ENCODE data around the gene PPM1E.

The PPM1E gene

DNA sequence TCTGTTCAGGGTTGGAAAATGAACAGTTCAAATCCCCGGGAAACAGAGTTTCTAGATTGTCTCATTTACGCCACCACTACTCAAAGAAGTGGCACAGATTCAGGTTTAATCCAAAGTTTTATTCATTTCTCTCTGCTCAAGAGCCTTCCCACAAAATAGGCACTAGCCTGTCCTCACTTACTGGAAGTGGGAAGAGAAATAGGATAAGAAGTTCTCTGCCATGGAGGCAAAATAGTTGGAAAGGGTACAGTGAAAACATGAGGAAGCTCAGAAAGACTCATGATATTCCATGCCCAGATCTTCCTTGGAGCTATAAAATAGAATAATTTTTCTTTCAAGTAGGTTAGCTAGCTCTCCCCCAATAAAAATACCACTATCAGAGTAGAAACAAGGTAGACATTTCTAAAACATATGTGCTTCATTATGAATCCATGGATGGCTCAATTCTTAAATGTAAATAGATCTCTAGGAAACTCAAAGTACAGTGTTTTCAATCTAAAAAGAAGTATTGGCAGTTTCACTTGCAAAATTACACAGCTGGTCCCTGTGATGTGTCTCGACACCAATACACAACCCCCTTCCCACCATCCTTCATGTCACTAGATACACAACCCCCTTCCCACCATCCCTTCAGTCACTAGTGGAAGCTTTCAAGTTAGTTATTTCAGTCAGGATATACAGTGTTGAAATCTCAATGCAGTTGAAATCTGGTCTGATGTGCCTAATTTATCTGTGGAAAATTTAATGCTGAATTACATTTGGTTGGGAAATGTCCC, 225.2 kb downstream of the PPM1E start:
- TF ChIP-seq, protein P1, sequence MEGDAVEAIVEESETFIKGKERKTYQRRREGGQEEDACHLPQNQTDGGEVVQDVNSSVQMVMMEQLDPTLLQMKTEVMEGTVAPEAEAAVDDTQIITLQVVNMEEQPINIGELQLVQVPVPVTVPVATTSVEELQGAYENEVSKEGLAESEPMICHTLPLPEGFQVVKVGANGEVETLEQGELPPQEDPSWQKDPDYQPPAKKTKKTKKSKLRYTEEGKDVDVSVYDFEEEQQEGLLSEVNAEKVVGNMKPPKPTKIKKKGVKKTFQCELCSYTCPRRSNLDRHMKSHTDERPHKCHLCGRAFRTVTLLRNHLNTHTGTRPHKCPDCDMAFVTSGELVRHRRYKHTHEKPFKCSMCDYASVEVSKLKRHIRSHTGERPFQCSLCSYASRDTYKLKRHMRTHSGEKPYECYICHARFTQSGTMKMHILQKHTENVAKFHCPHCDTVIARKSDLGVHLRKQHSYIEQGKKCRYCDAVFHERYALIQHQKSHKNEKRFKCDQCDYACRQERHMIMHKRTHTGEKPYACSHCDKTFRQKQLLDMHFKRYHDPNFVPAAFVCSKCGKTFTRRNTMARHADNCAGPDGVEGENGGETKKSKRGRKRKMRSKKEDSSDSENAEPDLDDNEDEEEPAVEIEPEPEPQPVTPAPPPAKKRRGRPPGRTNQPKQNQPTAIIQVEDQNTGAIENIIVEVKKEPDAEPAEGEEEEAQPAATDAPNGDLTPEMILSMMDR (IDR thresholded peaks at IDR 0.05; ENCODE audit: low read depth, low read length), result no peak
- DNase-seq (ENCODE audit: extremely low read depth, low read depth), result no peak

DNA sequence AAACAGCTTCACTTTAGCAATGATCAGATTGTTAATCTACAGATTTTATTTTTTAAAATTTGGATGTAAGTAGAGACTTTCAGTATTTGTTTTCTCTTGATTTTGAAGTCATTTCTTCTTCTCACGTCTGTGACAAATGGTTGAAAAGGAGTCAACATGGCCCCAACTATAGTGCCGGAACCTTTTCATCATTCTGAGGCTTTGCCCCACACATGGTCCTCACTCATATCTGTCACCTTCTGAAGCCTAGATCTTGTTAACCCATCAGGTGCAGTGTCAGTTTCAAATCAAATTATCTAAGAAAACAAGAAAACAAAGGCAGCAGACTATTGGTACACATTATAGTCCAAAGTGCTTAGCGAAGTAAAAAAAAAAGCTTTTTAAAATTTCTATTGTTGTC, 227.0 kb downstream of the PPM1E start:
- TF ChIP-seq, protein P1 (IDR thresholded peaks at IDR 0.05; ENCODE audit: low read depth, low read length), result no peak
- no peak for DNase-seq (ENCODE audit: extremely low read depth, low read depth)

DNA sequence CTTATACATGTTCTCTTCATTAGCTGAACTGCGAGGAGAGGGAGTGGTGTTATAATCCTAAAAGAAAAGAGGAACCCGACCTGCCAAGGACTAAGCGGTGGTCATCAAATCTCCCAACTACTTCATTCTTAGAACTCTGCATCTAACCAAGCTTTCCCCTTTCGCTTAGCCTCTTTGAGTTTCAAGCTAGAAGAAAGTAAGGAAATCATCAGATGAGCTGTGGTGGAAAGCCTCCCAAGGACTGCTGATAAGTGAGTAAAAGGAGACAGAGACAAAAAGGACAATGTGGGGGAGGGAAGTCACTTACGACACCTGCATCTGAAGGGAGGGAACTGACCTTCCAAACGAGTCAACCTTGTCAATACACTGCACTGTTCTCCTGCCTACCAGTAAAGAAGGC, 229.7 kb downstream of the PPM1E start:
- TF ChIP-seq, protein P1 (IDR thresholded peaks at IDR 0.05; ENCODE audit: low read depth, low read length), result no peak

DNA sequence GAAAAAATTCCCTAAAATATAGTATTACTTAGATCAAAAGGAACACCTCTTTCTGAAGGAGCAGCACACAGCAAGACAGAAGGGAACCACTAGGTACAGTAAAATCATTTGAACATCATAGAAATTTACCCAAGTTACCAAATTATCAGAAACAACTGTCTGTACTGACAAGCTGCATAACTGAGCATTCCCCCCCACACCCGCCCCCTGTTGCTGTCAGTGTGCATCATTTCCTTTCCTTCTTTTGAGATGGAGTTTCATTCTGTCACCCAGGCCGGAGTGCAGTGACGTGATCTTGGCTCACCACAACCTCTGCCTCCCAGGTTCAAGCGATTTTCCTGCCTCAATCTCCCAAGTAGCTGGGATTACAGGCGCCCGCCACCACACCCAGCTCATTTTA, 230.3 kb downstream of the PPM1E start:
- TF ChIP-seq, protein P1 (IDR thresholded peaks at IDR 0.05; ENCODE audit: low read depth, low read length), result no peak
- no peak for DNase-seq (ENCODE audit: extremely low read depth, low read depth)

More for the DNA sequence above, 229.7 kb downstream of the PPM1E start:
- DNase-seq (ENCODE audit: extremely low read depth, low read depth), result no peak

DNA sequence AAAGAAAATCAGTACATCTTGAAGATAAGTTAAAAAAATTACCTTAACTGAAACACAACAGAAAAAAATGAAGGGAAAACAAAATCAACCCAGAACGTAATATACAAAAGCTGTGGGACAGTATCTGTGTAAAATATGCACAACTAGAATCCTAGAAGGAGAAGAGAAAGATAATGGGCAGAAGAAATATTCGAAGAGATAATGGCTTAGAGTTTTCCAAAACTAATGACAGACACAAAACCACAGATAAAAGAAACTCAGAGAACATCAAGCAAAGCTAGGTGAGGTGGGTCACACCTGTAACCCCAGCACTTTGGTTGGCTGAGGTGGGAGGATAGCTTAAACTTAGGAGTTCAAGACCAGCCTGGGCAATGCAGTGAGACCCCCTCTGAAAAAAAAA, 234.0 kb downstream of the PPM1E start:
- no peak for DNase-seq (ENCODE audit: extremely low read depth, low read depth)
- TF ChIP-seq, protein P1 (IDR thresholded peaks at IDR 0.05; ENCODE audit: low read depth, low read length), result no peak

DNA sequence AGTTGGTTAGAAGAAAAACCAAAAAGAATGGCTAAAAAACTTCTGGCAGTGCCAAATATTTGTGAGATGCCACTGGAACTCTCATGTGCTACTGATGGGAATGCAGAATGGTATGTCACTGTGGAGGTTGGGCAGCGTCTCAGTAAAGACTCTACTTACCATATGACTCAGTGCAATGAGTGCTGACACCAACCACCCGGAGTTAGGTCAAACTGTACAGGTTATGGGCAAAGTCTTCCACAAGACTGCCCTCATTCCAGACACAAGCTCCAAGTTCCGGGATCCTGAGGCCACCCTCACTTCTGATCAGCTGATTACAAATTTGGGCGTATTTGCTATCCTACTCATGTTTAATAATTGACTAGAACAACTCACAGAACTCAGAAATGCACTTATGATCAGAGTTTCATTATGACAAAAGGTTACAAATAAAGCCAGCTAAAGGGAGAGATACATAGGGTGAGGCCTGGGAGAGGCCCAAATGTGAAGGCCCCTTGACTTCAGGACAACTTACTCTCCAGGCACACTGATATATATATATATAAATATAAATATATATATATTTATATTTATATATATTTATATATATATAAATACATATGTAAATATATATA, 236.2 kb downstream of the PPM1E start:
- TF ChIP-seq, protein P1 (IDR thresholded peaks at IDR 0.05; ENCODE audit: low read depth, low read length), result no peak
- no peak for DNase-seq (ENCODE audit: extremely low read depth, low read depth)

DNA sequence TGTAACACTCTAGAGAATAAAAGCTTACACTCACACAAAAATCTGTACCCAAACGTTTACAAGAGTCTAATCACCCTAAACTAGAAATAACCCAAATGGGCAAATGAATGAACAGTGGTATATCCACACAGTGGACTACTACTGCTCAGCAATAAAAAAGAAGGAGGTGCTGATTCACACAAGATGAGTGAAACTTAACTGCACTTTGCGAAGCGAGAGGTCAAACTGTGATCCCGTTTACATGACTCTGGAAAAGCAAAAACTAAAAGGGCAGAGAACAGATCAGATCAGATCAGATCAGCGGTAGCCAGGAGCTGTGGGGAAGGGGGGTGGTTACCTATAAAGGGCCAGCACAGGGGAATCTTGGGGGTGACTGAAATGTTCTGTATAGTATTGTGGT, 237.7 kb downstream of the PPM1E start:
- TF ChIP-seq, protein P1 (IDR thresholded peaks at IDR 0.05; ENCODE audit: low read depth, low read length), result no peak
- DNase-seq (ENCODE audit: extremely low read depth, low read depth), result no peak
